ENCODE measurements around the gene RHO.

RHO gene

DNA sequence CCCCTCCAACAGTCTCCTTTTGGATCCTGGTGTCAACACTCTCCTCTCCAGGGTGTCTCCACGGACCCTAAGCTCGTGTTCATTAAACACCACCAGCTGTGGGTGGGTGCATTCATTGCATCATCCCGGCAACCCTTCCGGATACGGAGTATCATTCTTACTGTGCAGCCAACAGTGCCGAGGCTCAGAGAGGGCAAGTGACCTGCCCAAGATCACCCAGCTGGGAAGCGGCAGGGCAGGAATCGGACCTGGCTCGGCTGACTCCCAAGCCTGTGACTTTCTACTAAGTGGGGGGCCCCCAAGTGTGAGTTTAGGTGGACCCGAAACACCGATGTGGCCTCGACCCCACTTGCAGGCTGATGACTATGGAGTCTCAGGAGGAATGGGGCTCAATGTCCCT lies 34.9 kb downstream of the RHO start:
- no peak for DNase-seq

GRCh38 chr3:129563850-129564535 lies 35.6 kb downstream of the RHO start:
- no peak for DNase-seq

- no peak for DNase-seq
Observed at GRCh38 chr3:129564981-129565644, 36.7 kb downstream of the RHO start.

DNA sequence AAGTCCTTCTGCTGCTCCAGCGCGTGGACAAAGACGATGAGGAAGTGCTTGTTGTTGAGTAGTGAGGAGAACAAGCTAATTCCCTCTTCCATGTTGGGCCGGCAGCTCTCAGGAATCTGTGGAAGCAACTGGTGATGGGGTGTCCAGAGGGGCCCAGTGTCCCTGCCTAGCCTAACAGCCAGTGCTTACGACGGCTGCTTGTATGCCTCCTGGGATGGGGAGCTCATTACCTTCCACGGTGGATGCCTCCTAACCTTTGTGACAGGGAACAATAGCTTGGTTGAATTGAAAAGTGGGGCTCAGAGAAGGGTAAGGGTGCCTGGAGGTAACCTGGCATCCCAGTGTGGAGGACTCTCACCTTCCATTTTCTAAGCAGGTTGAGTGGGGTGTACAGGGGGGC lies 37.5 kb downstream of the RHO start:
- DNase-seq = no peak

GRCh38 chr3:129567176-129567705 lies 38.8 kb downstream of the RHO start:
- no peak for DNase-seq

- DNase-seq = no peak
Observed at GRCh38 chr3:129567939-129568338, 39.5 kb downstream of the RHO start.

GRCh38 chr3:129569856-129570255 lies 41.4 kb downstream of the RHO start:
- DNase-seq = no peak

- no peak for DNase-seq
Observed at GRCh38 chr3:129571605-129572547, 43.4 kb downstream of the RHO start.

DNA sequence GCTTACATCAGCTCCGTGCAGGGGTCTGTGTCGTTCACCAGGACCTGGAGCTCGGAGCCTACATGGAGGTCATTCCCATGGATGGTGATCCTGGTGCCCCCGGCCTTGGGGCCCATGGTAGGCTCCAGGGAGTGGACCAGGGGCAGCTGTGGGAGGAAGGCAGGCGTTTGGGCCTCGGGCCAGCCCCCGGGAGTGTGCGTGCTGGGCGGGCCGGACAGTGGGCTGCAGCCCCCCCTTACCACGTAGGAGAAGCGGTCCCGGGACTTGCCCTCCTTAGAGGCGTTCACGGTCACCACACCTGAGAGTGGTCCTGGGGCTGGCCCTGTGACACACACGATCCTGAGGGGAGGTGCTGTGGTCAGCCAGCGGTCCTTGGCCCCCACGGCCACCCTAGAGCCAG lies 44.2 kb downstream of the RHO start:
- DNase-seq = no peak

DNA sequence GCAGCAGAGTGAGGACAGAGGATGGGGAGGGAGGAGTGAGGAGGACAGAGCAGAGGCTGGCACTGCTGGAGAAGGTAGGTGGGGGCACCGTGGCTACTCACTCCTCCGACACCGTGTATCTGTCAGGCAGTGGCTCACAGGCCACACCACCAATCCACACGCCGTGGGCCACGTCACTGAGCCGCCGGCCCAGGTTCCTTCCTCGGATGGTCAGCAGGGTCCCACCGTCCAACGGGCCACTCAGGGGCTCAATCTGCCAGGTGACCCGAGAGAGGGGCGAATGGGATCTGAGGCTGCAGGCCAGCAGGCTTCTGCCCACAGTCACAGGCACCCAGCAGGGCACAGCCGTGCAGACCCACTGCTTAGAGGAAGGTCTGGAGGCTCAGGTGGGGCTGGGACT lies 45.1 kb downstream of the RHO start:
- no peak for DNase-seq

DNA sequence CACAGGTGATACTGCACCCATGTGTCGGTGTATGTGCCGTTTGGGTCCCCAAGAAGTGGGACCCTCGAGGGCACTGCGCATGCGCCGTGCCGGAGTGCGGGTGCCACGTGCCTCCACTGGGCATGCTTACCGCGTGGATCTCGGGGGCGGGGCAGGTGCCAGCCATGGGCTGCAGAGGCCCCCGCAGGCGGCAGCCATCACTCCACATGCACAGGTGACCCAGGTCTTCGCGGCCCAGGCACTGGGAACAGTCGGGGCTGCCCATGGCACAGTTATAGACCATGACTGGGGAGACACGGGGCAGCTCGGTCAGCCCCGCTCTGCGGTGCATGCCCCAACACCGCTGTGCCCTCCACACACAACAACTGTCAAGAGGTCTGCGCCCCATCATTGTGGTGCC lies 45.8 kb downstream of the RHO start:
- no peak for DNase-seq

GRCh38 chr3:129575233-129575996 lies 47.0 kb downstream of the RHO start:
- DNase-seq = no peak

- no peak for DNase-seq
Observed at GRCh38 chr3:129575997-129576384, 47.6 kb downstream of the RHO start.

DNA sequence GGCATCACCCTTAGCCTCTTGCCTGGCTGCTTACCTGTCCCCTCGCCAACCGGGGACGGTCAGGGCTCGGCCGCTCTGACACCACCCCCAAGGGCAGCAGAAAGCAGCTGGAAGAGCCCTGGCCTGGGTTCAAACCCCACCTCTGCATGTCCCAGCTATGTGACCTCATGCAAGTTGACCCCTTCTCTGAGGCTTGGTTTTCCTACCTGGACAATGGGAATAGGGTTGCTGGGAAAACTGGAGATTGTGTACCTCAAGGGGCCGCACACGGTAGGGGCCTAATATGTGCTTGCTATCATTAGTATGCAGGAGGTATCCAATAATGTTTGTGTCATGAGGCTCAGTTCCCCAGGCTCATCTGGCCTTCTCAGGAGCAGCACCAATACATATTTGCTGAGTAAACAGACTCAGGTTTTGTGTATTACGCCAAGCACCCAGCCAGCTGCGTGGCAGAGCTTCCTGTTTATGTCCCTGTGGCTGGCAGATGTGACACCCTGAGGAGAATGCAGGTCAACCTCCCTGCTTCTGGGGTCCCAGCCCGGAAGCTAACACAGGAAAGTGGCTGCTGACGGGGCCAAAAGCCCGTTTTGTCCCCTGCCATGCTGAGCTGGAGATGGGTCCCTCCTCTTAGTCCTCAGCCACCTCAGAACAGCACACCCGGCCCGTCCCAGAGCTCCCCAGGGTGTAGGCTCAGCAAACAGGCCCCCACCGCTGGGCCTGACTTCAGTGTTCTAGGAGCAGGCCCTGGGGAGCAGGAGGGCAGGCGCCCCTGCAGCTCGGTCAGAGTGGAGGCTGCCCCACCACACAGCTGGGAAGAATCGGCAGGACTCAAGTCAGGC lies 48.3 kb downstream of the RHO start:
- peak; percentile 81 for DNase-seq

DNA sequence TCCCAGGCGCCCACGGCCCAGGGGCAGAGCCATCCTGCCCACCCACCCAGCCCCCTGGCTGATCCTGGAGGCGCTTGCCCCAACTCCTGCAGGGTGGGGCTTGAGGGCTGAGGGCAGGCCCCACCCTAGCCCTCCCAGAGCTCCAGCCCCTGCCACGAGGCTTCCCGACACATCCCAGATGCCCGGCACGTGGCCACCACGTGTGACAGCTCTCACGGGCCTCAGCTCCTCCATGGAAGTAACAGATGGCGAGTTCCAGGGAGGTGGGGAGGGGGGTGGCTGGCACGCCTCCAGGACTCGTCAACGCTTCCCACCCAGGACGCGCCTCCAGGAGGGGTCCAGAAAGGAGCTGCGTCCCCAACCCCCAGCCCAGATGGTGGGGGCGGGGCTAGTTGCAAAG lies 48.9 kb downstream of the RHO start:
- no peak for DNase-seq

- DNase-seq = peak; percentile 38
Observed at GRCh38 chr3:129577925-129578786, 49.7 kb downstream of the RHO start.

DNA sequence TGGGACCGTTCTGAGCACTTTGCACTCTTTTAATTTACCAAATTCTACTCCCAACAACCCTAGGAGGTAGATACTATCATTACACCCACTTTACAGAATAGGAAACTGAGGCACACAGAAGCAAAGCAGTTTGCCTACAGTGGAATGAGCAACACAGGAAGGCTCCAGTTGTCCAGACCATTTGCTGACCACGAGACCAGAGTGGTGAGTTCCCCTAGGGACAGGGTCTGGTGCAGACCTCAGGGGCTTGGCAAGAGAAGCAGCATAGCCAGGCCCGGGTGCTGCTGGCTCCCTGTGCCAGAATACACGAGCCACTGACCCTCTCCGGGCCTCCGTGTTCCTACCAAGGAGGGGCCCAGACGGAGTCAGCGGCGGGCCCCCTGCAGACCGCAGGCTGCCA lies 51.6 kb downstream of the RHO start:
- DNase-seq = no peak

DNA sequence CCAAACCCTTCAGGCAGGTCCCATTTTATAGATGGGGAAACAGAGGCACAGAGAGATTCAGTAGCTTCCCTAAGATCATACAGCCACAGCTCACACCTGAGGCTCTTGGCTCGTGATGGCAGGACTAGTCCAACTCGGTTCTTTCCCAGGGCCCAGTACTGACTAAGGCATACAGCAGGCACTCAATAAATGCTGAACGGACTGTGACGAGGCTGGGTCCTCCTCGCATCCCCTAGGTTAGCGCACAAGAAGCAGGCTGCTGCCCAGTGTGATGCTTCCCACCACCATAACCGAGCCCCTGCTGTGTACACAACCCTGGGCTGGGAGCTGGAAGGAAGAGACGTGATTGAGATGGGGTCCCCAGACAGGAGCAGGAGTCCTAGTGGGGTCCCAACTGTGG lies 53.2 kb downstream of the RHO start:
- no peak for DNase-seq

DNA sequence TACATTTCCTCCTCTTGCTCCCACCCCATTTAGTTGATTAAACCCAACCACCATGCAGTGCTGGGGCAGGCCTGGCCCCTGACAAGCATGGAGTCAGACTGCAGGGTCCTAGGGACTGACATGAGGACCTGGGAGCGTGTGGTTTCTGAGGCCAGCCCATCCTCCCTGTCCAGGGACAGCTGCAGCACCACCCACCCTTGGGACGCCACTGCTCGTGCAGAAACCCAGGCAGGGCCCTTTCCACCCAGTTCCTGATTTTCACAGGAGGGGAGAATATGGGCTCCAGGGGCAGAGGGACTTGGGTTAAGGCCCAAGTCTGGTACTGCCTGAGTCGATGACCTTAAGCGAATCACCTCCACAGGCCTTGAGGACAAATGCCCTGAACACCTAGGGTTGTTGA lies 54.4 kb downstream of the RHO start:
- no peak for DNase-seq

DNA sequence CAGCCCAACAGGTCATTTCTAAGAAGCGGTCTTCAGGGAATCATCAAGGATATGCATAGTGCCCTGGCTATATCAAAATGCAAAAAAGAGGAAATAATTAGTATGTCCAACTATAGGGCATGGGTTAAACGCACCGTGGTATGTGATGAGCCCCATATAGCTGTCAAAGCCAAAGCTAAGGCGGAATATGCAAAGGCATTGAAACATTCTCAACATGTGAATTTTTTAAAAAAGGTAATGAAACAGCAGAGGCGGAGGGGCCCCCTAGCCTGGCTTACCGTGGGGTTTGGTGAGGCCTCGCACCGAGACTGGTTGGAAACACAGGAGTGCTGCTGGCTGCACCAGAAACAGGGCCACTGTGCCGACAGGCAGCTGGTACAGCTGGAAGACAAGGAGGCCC lies 54.9 kb downstream of the RHO start:
- no peak for DNase-seq

DNA sequence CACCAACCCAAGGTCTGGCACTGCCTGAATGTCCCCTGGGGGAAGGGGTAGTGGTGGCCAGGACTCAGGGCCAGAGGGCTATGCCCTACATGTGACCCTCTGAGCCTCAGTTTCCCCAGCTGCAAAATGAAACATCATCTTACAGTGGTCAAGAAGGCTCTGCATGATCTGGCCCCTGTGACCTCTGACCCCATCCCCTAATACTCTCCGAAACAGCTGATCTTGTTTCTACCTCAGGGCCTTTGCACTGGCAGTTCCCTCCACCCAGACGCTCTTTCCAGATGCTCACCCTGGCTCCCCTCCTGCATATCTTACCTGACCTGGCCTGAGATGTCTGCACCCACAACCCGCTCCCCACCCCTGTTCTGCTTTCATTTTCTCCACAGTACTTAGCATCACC lies 56.2 kb downstream of the RHO start:
- no peak for DNase-seq

All from activated gamma-delta T cell treated with Interleukin-2 at 50 U/mL for 16 hours (primary cell).